NT2/D1 (cell line): ENCODE results near the gene RHOG.
A peak's percentile ranks its signal among the peaks of the same experiment; 100 is the strongest.

Experiments used
- DNase-seq: peaks from one replicate; pipeline ENCODE4 v3.0.0-alpha.2; 2011; ENCODE audit warnings: low read depth, low spot score
- H3K27me3 ChIP-seq: 2 replicates; pipeline ENCODE4 v1.6.0; 2011; ENCODE audit warnings: mild to moderate bottlenecking; ENCODE audit not compliant: insufficient read length, insufficient read depth
- H3K36me3 ChIP-seq: 2 replicates; pipeline ENCODE4 v1.6.1; 2011; ENCODE audit warnings: mild to moderate bottlenecking, low read length, mixed read lengths; ENCODE audit not compliant: insufficient read depth, insufficient read length
- H3K4me1 ChIP-seq: 2 replicates; pipeline ENCODE4 v1.5.1; 2011; ENCODE audit not compliant: insufficient read depth, insufficient read length
- H3K4me3 ChIP-seq: 2 replicates; pipeline ENCODE4 v1.5.1; 2011; ENCODE audit warnings: low read depth; ENCODE audit not compliant: insufficient read length
- H3K9ac ChIP-seq: 2 replicates; pipeline ENCODE4 v1.6.0; 2011; ENCODE audit warnings: low read depth; ENCODE audit not compliant: insufficient read length
- H3K9me3 ChIP-seq: 2 replicates; pipeline ENCODE4 v1.5.1; 2011; ENCODE audit warnings: mild to moderate bottlenecking, low read length; ENCODE audit not compliant: insufficient read depth
- SUZ12 ChIP-seq: IDR thresholded peaks from 2 replicates; pipeline ENCODE4 v1.6.1; 2011; ENCODE audit not compliant: insufficient read length, insufficient read depth; ENCODE audit errors: extremely low read depth
- YY1 ChIP-seq: IDR thresholded peaks from 2 replicates; pipeline ENCODE4 v1.6.1; 2011; ENCODE audit not compliant: insufficient read length, insufficient read depth
- ZNF274 ChIP-seq: IDR thresholded peaks from 2 replicates; pipeline ENCODE4 v1.6.1; 2011; ENCODE audit warnings: mild to moderate bottlenecking, low read depth, low read length

RHOG gene

DNA sequence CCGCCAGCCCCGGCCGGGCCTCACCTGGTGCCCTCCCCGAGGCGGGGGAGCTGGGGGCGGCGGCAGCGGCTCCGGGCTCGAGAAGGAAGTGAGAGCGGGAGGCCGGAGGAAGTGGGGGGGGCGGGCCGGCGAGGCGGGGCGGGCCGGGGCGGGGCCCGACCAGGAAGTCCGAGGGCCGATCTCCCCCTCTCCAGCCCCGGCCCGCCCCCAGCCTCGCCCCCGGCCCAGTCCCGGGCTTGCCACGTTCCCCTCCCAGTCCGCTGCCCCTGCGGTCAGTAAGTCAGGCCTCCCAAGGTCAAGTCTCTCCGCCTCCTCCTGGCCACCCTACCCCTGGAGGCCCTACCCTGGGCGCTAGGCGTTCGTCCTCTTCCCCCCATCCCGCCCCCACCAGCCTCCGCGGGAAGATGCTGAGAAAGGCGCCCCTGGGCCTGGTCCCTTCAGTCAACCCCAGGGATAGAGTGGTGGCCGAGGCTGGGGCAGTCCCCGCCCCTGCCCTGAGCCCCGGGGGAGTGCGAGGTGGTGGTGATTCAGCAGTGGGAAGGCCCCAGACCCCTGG is at the start of gene RHOG:
Gene RHOG (minus strand): TSS at position 90 of the 556 bp plus-strand sequence. CDS start 12,821 bp downstream, outside the sequence.
- TF ChIP-seq ZNF274 (no peak), YY1 (no peak), SUZ12 (no peak)
- H3K4me3 ChIP-seq, result peak within 1 kb of the TSS; percentile 80
- peaks cover 27% of the 10 kb centered on the region for H3K36me3 ChIP-seq
- no peaks in the 10 kb centered on the region for H3K9me3 ChIP-seq
- H3K4me1 ChIP-seq, result peaks cover 11% of the 10 kb centered on the region
- H3K27me3 ChIP-seq, result no peaks in the 10 kb centered on the region
- peak within 1 kb of the TSS; percentile 87 for H3K9ac ChIP-seq
- no peak for DNase-seq

DNA sequence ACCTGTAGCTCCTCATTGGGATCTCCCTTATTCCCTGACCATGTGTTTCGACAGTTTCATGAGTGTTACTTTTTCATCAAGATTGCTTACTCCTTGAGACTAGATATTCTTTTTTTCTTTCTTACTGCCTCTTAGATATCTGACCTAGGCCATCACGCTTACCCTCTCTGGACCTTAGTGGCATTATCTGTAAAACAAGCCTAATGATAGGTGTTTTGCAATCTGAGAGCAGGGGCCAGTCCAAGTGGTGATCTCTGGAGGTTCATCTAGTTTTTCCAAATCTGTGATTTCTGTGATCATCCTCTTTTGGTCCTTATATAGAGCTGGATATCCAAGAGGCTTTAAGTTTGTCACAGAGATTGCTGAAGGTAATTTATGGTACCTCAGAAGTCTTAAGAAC is 49.3 kb upstream of the RHOG start:
- no peaks in the 10 kb centered on the region for H3K36me3 ChIP-seq
- no peak for TF ChIP-seq ZNF274
- TF ChIP-seq YY1, result no peak
- TF ChIP-seq SUZ12, result no peak
- no peaks in the 10 kb centered on the region for H3K9me3 ChIP-seq
- no peak for DNase-seq
- H3K4me3 ChIP-seq, result no peak overlapping the region
- no peak overlapping the region for H3K9ac ChIP-seq
- H3K4me1 ChIP-seq, result peaks cover 3% of the 10 kb centered on the region
- no peaks in the 10 kb centered on the region for H3K27me3 ChIP-seq

DNA sequence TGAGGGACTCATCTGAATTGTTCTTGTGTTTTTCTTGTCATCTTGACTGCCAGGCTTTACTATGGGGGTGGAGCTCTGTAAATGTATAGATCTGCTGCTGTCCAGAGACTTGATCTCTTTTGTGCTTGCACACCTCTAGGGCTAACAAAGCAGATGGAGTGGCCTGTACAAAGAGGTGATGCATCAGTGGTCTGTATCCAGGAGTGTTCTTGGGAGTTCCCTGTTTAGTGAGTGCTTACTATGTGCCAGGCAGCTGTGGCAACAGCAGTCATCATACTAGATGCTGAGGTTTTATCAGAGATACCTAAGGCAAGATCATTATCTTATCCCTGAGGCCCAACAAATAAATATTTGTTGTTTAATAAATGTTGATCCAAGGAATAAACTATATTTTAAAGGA is 48.1 kb upstream of the RHOG start:
- no peak for TF ChIP-seq ZNF274
- no peak for TF ChIP-seq YY1
- TF ChIP-seq SUZ12, result no peak
- H3K9me3 ChIP-seq, result no peaks in the 10 kb centered on the region
- no peaks in the 10 kb centered on the region for H3K27me3 ChIP-seq
- no peak overlapping the region for H3K4me3 ChIP-seq
- no peak for DNase-seq
- no peaks in the 10 kb centered on the region for H3K36me3 ChIP-seq
- peaks cover 3% of the 10 kb centered on the region for H3K4me1 ChIP-seq
- H3K9ac ChIP-seq, result no peak overlapping the region

DNA sequence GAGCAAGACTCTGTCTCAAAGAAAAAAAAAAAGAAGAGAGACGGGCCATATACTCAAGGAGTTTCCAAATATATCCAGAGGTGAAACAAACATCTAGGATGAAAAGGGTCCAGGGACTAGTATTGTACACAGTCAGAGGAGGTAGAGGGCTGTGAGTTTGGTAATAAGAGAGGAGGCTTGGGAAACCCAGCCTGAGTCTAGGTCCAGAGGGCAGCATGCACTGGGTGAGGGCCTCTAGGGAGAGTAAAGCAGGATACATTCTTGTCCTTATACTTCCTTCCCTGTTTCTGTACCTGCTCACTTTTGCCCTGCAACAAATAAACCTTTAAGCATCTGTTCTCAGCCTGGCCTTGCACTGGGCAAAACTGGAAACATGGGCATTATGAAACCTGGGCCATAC is 46.2 kb upstream of the RHOG start:
- TF ChIP-seq YY1 (no peak), SUZ12 (no peak), ZNF274 (no peak)
- H3K9ac ChIP-seq, result no peak overlapping the region
- no peak overlapping the region for H3K4me3 ChIP-seq
- H3K27me3 ChIP-seq, result no peaks in the 10 kb centered on the region
- DNase-seq, result no peak
- H3K9me3 ChIP-seq, result no peaks in the 10 kb centered on the region
- H3K36me3 ChIP-seq, result no peaks in the 10 kb centered on the region
- H3K4me1 ChIP-seq, result peaks cover 3% of the 10 kb centered on the region

DNA sequence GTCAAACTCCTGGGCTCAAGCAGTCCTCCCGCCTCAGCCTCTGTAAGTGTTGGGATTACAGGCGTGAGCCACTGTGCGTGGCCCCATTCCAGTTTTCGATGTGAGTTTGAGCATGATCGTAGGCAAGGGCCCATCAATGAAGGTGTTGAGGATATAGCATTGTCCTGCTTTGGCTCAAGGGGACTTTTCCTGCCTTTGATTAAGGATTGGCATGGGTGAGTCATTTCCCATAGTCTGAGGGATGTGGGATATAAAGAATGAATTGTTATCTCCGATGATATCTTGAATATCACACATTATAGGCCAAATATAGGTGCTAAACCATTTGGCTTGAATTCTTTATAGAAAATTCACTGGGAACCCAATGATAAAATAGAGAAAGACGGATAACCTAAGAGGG is 45.1 kb upstream of the RHOG start:
- DNase-seq, result no peak
- H3K9me3 ChIP-seq, result no peaks in the 10 kb centered on the region

DNA sequence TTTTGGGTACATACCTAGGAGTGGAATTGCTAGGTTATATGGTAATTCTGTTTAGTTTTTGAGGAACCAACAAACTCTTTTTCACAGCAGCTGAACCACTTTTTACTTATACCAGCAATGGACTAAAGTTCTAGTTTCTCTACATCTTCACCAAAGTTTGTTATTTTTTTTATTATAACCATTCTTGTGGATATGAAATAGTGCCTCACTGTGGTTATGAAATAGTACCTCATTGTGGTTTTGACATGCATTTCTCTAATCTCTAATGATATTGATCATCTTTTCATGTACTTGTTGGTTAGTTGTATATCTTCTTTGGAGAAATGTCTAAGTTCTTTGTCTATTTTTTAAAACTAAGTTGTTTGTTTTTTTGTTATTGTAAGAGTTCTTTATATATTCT is 41.9 kb upstream of the RHOG start:
- DNase-seq, result no peak
- no peaks in the 10 kb centered on the region for H3K9me3 ChIP-seq
- H3K4me3 ChIP-seq, result no peak overlapping the region
- H3K27me3 ChIP-seq, result no peaks in the 10 kb centered on the region
- H3K4me1 ChIP-seq, result peaks cover 6% of the 10 kb centered on the region
- H3K36me3 ChIP-seq, result no peaks in the 10 kb centered on the region
- H3K9ac ChIP-seq, result no peak overlapping the region
- TF ChIP-seq YY1 (no peak), SUZ12 (no peak), ZNF274 (no peak)

More for the DNA sequence above, 45.1 kb upstream of the RHOG start:
- Histone ChIP-seq H3K36me3 (no peaks in the 10 kb centered on the region), H3K27me3 (no peaks in the 10 kb centered on the region), H3K4me1 (peaks cover 3% of the 10 kb centered on the region), H3K9ac (no peak overlapping the region), H3K4me3 (no peak overlapping the region)
- TF ChIP-seq YY1 (no peak), ZNF274 (no peak), SUZ12 (no peak)

DNA sequence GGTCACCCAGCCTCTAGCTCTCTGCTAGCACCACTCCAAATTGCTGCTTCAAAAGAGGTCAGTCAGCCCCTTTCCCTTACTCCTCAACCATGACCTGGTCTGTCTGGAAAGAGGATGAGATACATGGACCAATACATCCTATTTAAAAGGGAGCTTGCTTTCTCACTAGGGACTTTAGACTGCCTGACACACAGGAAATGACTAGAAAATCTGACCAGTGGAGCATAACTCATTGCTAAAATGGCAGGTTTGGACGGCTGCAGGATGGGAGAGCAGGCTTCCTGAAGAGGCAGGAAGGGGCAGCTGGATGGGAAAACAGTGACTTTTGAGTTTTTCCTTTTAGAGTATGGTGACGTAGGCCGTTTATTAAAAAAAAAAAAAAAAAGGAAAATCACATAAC is 40.0 kb upstream of the RHOG start:
- H3K27me3 ChIP-seq, result no peaks in the 10 kb centered on the region
- no peak for DNase-seq
- H3K9ac ChIP-seq, result no peak overlapping the region
- H3K36me3 ChIP-seq, result no peaks in the 10 kb centered on the region
- no peak overlapping the region for H3K4me3 ChIP-seq
- H3K4me1 ChIP-seq, result peaks cover 5% of the 10 kb centered on the region
- H3K9me3 ChIP-seq, result no peaks in the 10 kb centered on the region
- TF ChIP-seq ZNF274, result no peak
- no peak for TF ChIP-seq SUZ12
- TF ChIP-seq YY1, result no peak

DNA sequence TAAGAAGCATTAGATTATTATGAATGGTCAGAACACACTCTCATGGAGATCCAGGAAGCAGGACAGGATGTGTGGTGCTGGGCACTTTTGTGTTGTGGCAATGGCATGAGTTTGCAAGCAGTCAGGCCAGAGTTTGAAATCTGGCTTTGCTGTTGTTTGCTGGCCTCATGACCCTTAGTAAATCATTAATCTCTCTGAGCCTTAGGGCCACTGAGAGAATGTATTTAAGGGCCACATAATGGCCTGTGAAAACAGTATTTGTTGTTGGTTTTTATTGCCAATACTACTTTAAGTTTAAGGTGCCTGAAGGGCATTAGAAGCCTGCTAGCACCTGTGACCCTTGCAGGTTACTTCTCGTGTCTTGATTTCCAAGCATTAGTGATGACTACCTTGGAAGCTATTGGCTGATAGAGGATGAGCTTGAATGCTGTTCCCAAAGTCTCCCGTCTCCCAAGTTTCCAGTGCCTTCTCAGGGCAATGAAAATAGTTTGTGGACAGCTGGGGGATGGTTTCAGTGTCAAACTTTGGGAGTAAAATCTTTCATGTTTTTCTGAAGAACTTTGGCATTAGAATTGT is 39.3 kb upstream of the RHOG start:
- DNase-seq, result no peak
- TF ChIP-seq SUZ12, result no peak
- no peak for TF ChIP-seq ZNF274
- TF ChIP-seq YY1, result no peak
- H3K9me3 ChIP-seq, result no peaks in the 10 kb centered on the region
- no peak overlapping the region for H3K4me3 ChIP-seq
- H3K36me3 ChIP-seq, result no peaks in the 10 kb centered on the region
- H3K9ac ChIP-seq, result no peak overlapping the region
- no peaks in the 10 kb centered on the region for H3K27me3 ChIP-seq
- peaks cover 3% of the 10 kb centered on the region for H3K4me1 ChIP-seq
